Peyer's patch (tissue), 4 donors: Measurements from ENCODE around the gene ABL2.

Experiments used
- CTCF ChIP-seq, 6 experiments: fragments of 450-650 bp in 4 of 6; fragments of 200-600 bp in 2 of 6; sonication (generic) in 1 of 6; IDR thresholded peaks; one replicate each; pipeline ENCODE4 v1.5.1; 2017 to 2019; ENCODE audit warnings: antibody characterized with exemption in 6 of 6, mild to moderate bottlenecking in 3 of 6, moderate library complexity in 1 of 6
- POLR2A ChIP-seq, 2 donors: fragments of 450-650 bp; IDR thresholded peaks; one replicate each; pipeline ENCODE4 v1.5.1; 2017; ENCODE audit warnings: antibody characterized with exemption in 2 of 2, mild to moderate bottlenecking in 2 of 2, moderate library complexity in 2 of 2

- TF ChIP-seq POLR2A (IDR thresholded peaks at IDR 0.05) (no peak), CTCF (IDR thresholded peaks at IDR 0.05) (no peak)
Measured at GRCh38 chr1:179229214-179230140, at the start of gene ABL2.
